ENCODE measurements around the gene MN1.
A peak's percentile ranks its signal among the peaks of the same experiment; 100 is the strongest.
"Not testable (repeated sequence)": the region's sequence is repeated elsewhere in the genome, so short reads cannot be mapped to it uniquely, and the experiment has no call there.

Gene MN1

GRCh38 chr22:27746918-27747317 lies 54.6 kb downstream of the MN1 start:
- no peak for TF ChIP-seq CTCF (IDR thresholded peaks at IDR 0.05; ENCODE audit: insufficient read depth, low read depth, low read length, missing control alignments)
- no peak for DNase-seq (ENCODE audit: low read depth)
- no peak overlapping the region for H3K4me3 ChIP-seq (ENCODE audit: low read length)

GRCh38 chr22:27745809-27746208 lies 55.7 kb downstream of the MN1 start:
- H3K4me3 ChIP-seq (ENCODE audit: low read length), result no peak overlapping the region
- DNase-seq (ENCODE audit: low read depth), result no peak
- TF ChIP-seq CTCF (IDR thresholded peaks at IDR 0.05; ENCODE audit: insufficient read depth, low read depth, low read length, missing control alignments), result no peak

- H3K4me3 ChIP-seq (ENCODE audit: low read length), result no peak overlapping the region
- TF ChIP-seq CTCF (IDR thresholded peaks at IDR 0.05; ENCODE audit: insufficient read depth, low read depth, low read length, missing control alignments), result no peak
- no peak for DNase-seq (ENCODE audit: low read depth)
Measured at GRCh38 chr22:27745154-27745553, 56.4 kb downstream of the MN1 start.

GRCh38 chr22:27744078-27744477 lies 57.5 kb downstream of the MN1 start:
- DNase-seq (ENCODE audit: low read depth); H3K4me3 ChIP-seq (ENCODE audit: low read length): not testable (repeated sequence)

- TF ChIP-seq CTCF (IDR thresholded peaks at IDR 0.05; ENCODE audit: insufficient read depth, low read depth, low read length, missing control alignments), result no peak
- no peak overlapping the region for H3K4me3 ChIP-seq (ENCODE audit: low read length)
- peak; percentile 74 for DNase-seq (ENCODE audit: low read depth)
Measured at GRCh38 chr22:27740202-27740748, 61.3 kb downstream of the MN1 start.

GRCh38 chr22:27737521-27737920 lies 64.0 kb downstream of the MN1 start:
- no peak for DNase-seq (ENCODE audit: low read depth)
- H3K4me3 ChIP-seq (ENCODE audit: low read length), result no peak overlapping the region
- TF ChIP-seq CTCF (IDR thresholded peaks at IDR 0.05; ENCODE audit: insufficient read depth, low read depth, low read length, missing control alignments), result no peak

- no peak for TF ChIP-seq CTCF (IDR thresholded peaks at IDR 0.05; ENCODE audit: insufficient read depth, low read depth, low read length, missing control alignments)
- H3K4me3 ChIP-seq (ENCODE audit: low read length), result no peak overlapping the region
- no peak for DNase-seq (ENCODE audit: low read depth)
Measured at GRCh38 chr22:27734066-27734465, 67.5 kb downstream of the MN1 start.

All from epithelial cell of esophagus (primary cell).